Daoy (cell line): Measurements from ENCODE around the gene GADL1. TPM values are rescaled to one million over a fixed set of nuclear protein-coding genes. Genes with fewer than 3 reads are reported as not detected.
A peak's percentile ranks its signal among the peaks of the same experiment; 100 is the strongest.

ENCODE experiments used
- DNase-seq: peaks from one replicate; pipeline ENCODE4 v3.0.0-alpha.2; 2015; ENCODE audit warnings: low read depth
- total RNA-seq: library from RNA; depleted of rRNA; stranded (reverse); fragments of >200 nt; shearing (Covaris generic); gene quantifications from 2 replicates; pipeline ENCODE4 v1.2.3, GENCODE V29; 2014

Gene GADL1
- total RNA-seq, 1 experiment from 2014 or later, result not detected

GRCh38 chr3:30695302-30696061 lies 199.0 kb downstream of the GADL1 start:
- no peak for DNase-seq

- no peak for DNase-seq
Observed at GRCh38 chr3:30694668-30695067, 199.8 kb downstream of the GADL1 start.

- no peak for DNase-seq
Observed at GRCh38 chr3:30694148-30694547, 200.3 kb downstream of the GADL1 start.

- DNase-seq, result peak; percentile 60
Observed at GRCh38 chr3:30693470-30694120, 200.9 kb downstream of the GADL1 start.

- no peak for DNase-seq
Observed at GRCh38 chr3:30692498-30693130, 201.8 kb downstream of the GADL1 start.

- DNase-seq, result no peak
Observed at GRCh38 chr3:30691944-30692343, 202.5 kb downstream of the GADL1 start.

- DNase-seq, result no peak
Observed at GRCh38 chr3:30691249-30691880, 203.1 kb downstream of the GADL1 start.

GRCh38 chr3:30690199-30690598 lies 204.3 kb downstream of the GADL1 start:
- DNase-seq, result no peak

GRCh38 chr3:30688776-30689641 lies 205.5 kb downstream of the GADL1 start:
- peak; percentile 78 for DNase-seq

- no peak for DNase-seq
Observed at GRCh38 chr3:30687930-30688570, 206.4 kb downstream of the GADL1 start.

- no peak for DNase-seq
Observed at GRCh38 chr3:30686799-30687198, 207.7 kb downstream of the GADL1 start.

GRCh38 chr3:30686176-30686575 lies 208.3 kb downstream of the GADL1 start:
- DNase-seq, result no peak

GRCh38 chr3:30685267-30685667 lies 209.2 kb downstream of the GADL1 start:
- no peak for DNase-seq

- no peak for DNase-seq
Observed at GRCh38 chr3:30684356-30684755, 210.1 kb downstream of the GADL1 start.

- no peak for DNase-seq
Observed at GRCh38 chr3:30683769-30684168, 210.7 kb downstream of the GADL1 start.

- DNase-seq, result no peak
Observed at GRCh38 chr3:30682434-30683155, 211.9 kb downstream of the GADL1 start.

GRCh38 chr3:30681649-30682211 lies 212.7 kb downstream of the GADL1 start:
- peak; percentile 55 for DNase-seq

- no peak for DNase-seq
Observed at GRCh38 chr3:30680789-30681648, 213.4 kb downstream of the GADL1 start.

GRCh38 chr3:30679045-30679444 lies 215.4 kb downstream of the GADL1 start:
- no peak for DNase-seq
